GM23248 (cell line): Measurements from ENCODE around the gene FNDC3B. TPM values are rescaled to one million over a fixed set of nuclear protein-coding genes. Genes with fewer than 3 reads are reported as not detected.

ENCODE experiments used
- DNase-seq: peaks from one replicate; pipeline ENCODE4 v3.0.0-alpha.2; 2015
- H2AFZ ChIP-seq: fragments of 200-600 bp; sonication (generic); 2 replicates; pipeline ENCODE4 v1.6.1; 2016; ENCODE audit warnings: antibody characterized with exemption
- H3F3A ChIP-seq: fragments of 200-600 bp; sonication (generic); 2 replicates; pipeline ENCODE4 v1.6.1; 2016; ENCODE audit warnings: mild to moderate bottlenecking, antibody characterized with exemption, mixed run types; ENCODE audit not compliant: insufficient read depth
- H3K27ac ChIP-seq: fragments of 200-600 bp; sonication (generic); 2 replicates; pipeline ENCODE4 v1.5.1; 2016; ENCODE audit warnings: mild to moderate bottlenecking
- H3K27me3 ChIP-seq: fragments of 200-600 bp; sonication (generic); replicated peaks from 2 replicates; pipeline ENCODE4 v1.6.1; 2016; ENCODE audit warnings: mild to moderate bottlenecking; ENCODE audit not compliant: insufficient read depth
- H3K36me3 ChIP-seq: fragments of 200-600 bp; sonication (generic); 2 replicates; pipeline ENCODE4 v1.6.1; 2016; ENCODE audit warnings: low read depth, mild to moderate bottlenecking
- H3K4me1 ChIP-seq: fragments of 200-600 bp; sonication (generic); 2 replicates; pipeline ENCODE4 v1.6.1; 2016; ENCODE audit warnings: mild to moderate bottlenecking; ENCODE audit not compliant: insufficient read depth
- H3K4me2 ChIP-seq: fragments of 200-600 bp; sonication (generic); one replicate; pipeline ENCODE4 v1.6.1; 2016; ENCODE audit warnings: mild to moderate bottlenecking; ENCODE audit not compliant: unreplicated experiment
- H3K4me3 ChIP-seq: fragments of 200-600 bp; sonication (generic); 2 replicates; pipeline ENCODE4 v1.5.1; 2016; ENCODE audit warnings: mild to moderate bottlenecking
- H3K79me2 ChIP-seq: fragments of 200-600 bp; sonication (generic); 2 replicates; pipeline ENCODE4 v1.6.1; 2016; ENCODE audit warnings: mild to moderate bottlenecking; ENCODE audit not compliant: insufficient read depth
- H3K9ac ChIP-seq: fragments of 200-600 bp; sonication (generic); 2 replicates; pipeline ENCODE4 v1.6.1; 2016; ENCODE audit warnings: mild to moderate bottlenecking
- H3K9me2 ChIP-seq: fragments of 200-600 bp; sonication (generic); 2 replicates; pipeline ENCODE4 v1.6.1; 2016; ENCODE audit warnings: mixed run types, mild to moderate bottlenecking, moderate library complexity; ENCODE audit not compliant: insufficient read depth
- H3K9me3 ChIP-seq: fragments of 200-600 bp; sonication (generic); one replicate; pipeline ENCODE4 v1.6.1; 2017; ENCODE audit warnings: low read depth
- H4K20me1 ChIP-seq: fragments of 200-600 bp; sonication (generic); 2 replicates; pipeline ENCODE4 v1.6.0; 2016; ENCODE audit not compliant: insufficient read depth
- EZH2 ChIP-seq: fragments of 200-600 bp; sonication (generic); IDR thresholded peaks from 2 replicates; pipeline ENCODE4 v1.6.1; 2018; ENCODE audit warnings: antibody characterized with exemption, mild to moderate bottlenecking; ENCODE audit not compliant: insufficient read depth, poor library complexity, severe bottlenecking
- EZH2phosphoT487 ChIP-seq: fragments of 200-600 bp; sonication (generic); IDR thresholded peaks from 2 replicates; pipeline ENCODE4 v1.6.1; 2018; ENCODE audit warnings: antibody characterized with exemption, moderate library complexity, mild to moderate bottlenecking, low read depth; ENCODE audit not compliant: insufficient read depth
- WGBS, 2 experiments: methylation state at CpG; one replicate each; pipeline ENCODE4 v1.1.6; 2015 to 2017; ENCODE audit warnings: low lambda C conversion rate in 2 of 2, low coverage in 1 of 2; ENCODE audit errors: missing lambda C conversion rate in 2 of 2; 5-methylcytosine and 5-hydroxymethylcytosine counted together
- in situ Hi-C: fragments of 300-500 bp; cut with MboI; formaldehyde crosslinking; loops from 2 replicates; pipeline ENCODE4 v1.15.0; 2020
- polyA plus RNA-seq: library from polyadenylated mRNA; unstranded; fragments of >200 nt; fragmentation: Nextera tagmentation; extraction: Ambion mirVana; gene quantifications from 2 replicates; pipeline ENCODE4 v1.2.1, GENCODE V29; 2016
- total RNA-seq: library from RNA; depleted of rRNA; stranded (reverse); fragments of >200 nt; shearing (Covaris generic); gene quantifications from 2 replicates; pipeline ENCODE4 v1.2.3, GENCODE V29; 2014

The FNDC3B gene
- total and polyA plus RNA-seq, 2 experiments from 2014 or later, result 85.5 to 123 TPM

DNA sequence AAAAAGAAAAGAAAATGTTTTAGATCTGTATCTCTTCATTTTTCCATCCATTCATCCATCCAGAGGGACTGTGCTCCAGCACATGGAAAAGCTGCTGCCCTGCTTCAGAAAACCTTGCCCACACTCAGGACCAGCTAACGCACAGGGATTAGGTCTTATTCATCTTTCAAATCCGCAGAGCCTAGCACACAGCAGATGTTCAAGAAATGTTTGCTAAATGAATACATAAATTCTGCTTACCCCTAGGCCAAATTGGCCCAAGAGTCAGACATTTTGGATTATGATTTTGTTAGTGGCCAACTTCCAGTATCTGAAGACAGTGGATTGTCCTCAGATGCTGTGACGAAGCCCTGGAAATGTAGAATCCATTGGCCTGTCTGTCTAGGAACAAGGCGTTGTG, 337.5 kb downstream of the FNDC3B start:
- Histone ChIP-seq H3K36me3 (peaks cover 63% of the 10 kb centered on the region), H2AFZ (no peak overlapping the region), H3K9me3 (no peaks in the 10 kb centered on the region), H3K27ac (no peak overlapping the region), H3K4me1 (no peaks in the 10 kb centered on the region), H3K79me2 (peaks cover 41% of the 10 kb centered on the region), H3K4me2 (no peak overlapping the region), H3K4me3 (no peak overlapping the region), H3K9me2 (no peaks in the 10 kb centered on the region), H3K9ac (no peak overlapping the region), H4K20me1 (no peaks in the 10 kb centered on the region), H3F3A (peaks cover 27% of the 10 kb centered on the region), H3K27me3 (no peaks in the 10 kb centered on the region)
- WGBS, 2 experiments, result 39 to 52% methylated on average over 4 of the region's 4 CpGs
- no peak for DNase-seq
- TF ChIP-seq EZH2phosphoT487 (no peak), EZH2 (no peak)
- in situ Hi-C loops, result no loop called here

DNA sequence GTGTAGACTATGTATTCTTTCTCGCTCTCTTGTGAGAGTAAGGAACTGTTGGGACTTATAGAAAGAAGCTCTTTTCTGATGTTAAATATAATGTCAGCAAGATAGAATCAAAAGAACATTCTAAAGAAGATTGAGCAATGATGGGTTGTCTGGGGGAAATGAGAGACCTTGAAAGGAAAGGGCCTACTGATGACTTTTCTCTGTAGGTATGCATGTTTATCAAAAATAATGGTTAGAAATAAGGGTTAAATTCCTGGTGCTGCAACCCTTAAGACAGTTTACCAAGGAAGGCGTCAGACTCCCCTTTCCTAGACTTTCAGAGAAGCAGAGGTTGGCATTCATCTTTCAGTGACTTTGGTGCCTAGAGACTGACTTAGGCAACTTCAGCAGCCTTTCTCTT, 339.1 kb downstream of the FNDC3B start:
- H3F3A ChIP-seq, result peaks cover 32% of the 10 kb centered on the region
- H2AFZ ChIP-seq, result no peak overlapping the region
- no peak overlapping the region for H3K27ac ChIP-seq
- no peaks in the 10 kb centered on the region for H3K9me3 ChIP-seq
- no peaks in the 10 kb centered on the region for H3K9me2 ChIP-seq
- H3K27me3 ChIP-seq, result no peaks in the 10 kb centered on the region
- 100% methylated on average over 2 of the region's 2 CpGs for WGBS, 2 experiments
- no peaks in the 10 kb centered on the region for H3K4me1 ChIP-seq
- H4K20me1 ChIP-seq, result no peaks in the 10 kb centered on the region
- no peak for DNase-seq
- in situ Hi-C loops, result no loop called here
- no peak for TF ChIP-seq EZH2
- TF ChIP-seq EZH2phosphoT487, result no peak
- H3K36me3 ChIP-seq, result peaks cover 52% of the 10 kb centered on the region
- peaks cover 55% of the 10 kb centered on the region for H3K79me2 ChIP-seq
- no peak overlapping the region for H3K4me2 ChIP-seq
- no peak overlapping the region for H3K9ac ChIP-seq
- no peak overlapping the region for H3K4me3 ChIP-seq

DNA sequence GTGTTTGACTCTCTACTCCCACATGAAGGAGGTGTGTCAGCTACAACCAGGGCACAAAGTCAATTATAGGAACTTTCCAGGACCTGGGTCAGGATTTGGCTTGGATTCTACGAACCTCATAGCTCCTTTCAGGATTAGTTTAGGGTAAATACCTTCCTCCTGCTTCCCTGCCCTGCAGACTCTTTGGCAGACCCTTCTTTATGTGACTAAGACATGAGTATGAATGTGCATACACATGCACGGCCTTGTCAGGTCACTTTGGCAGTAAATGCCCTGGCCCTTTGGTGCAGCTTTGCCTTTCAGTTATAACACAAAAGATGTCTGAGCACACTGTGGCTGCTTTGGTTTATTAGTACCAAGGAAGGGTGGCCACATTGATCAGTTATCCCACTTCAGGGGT, 340.0 kb downstream of the FNDC3B start:
- Histone ChIP-seq H3K79me2 (peaks cover 65% of the 10 kb centered on the region), H3F3A (peaks cover 40% of the 10 kb centered on the region), H3K4me3 (no peak overlapping the region), H4K20me1 (peaks cover 4% of the 10 kb centered on the region; the same call in 1 of the 2 replicates), H3K4me2 (no peak overlapping the region), H3K9ac (no peak overlapping the region), H3K36me3 (peaks cover 53% of the 10 kb centered on the region), H3K4me1 (no peaks in the 10 kb centered on the region), H3K27ac (no peak overlapping the region), H3K9me3 (no peaks in the 10 kb centered on the region), H3K27me3 (no peaks in the 10 kb centered on the region), H3K9me2 (no peaks in the 10 kb centered on the region), H2AFZ (no peak overlapping the region)
- no peak for TF ChIP-seq EZH2phosphoT487
- no peak for TF ChIP-seq EZH2
- 92 to 95% methylated on average over 2 of the region's 2 CpGs for WGBS, 2 experiments
- in situ Hi-C loops, result no loop called here
- peak; percentile 13 for DNase-seq

DNA sequence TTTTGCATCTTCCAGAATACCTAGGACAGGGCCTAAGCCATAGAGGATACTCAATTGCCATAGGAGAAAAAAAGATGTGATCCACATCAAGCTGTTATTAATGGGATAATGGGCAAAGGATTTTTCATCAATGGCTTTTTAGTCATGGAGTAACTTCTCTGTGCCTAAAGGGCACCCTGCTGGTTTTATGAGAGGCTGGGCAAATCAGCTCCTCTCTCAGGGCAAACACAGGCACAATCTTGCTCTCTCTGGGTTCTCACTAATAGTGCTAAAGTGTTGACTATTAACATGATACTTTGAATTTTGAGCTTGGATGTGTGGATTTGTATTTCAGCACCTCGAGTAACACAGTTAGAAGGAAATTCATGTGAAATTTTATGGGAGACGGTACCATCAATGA, 341.3 kb downstream of the FNDC3B start:
- peaks cover 68% of the 10 kb centered on the region for H3K79me2 ChIP-seq
- TF ChIP-seq EZH2phosphoT487 (no peak), EZH2 (no peak)
- H3K4me3 ChIP-seq, result no peak overlapping the region
- H3K36me3 ChIP-seq, result peaks cover 53% of the 10 kb centered on the region
- H3K4me1 ChIP-seq, result no peaks in the 10 kb centered on the region
- no peak for DNase-seq
- no peaks in the 10 kb centered on the region for H3K9me3 ChIP-seq
- H3K4me2 ChIP-seq, result no peak overlapping the region
- peaks cover 46% of the 10 kb centered on the region for H3F3A ChIP-seq
- H3K9ac ChIP-seq, result no peak overlapping the region
- H3K9me2 ChIP-seq, result no peaks in the 10 kb centered on the region
- in situ Hi-C loops, result no loop called here
- WGBS, 2 experiments, result 96 to 97% methylated on average over 2 of the region's 2 CpGs
- H3K27me3 ChIP-seq, result no peaks in the 10 kb centered on the region
- H3K27ac ChIP-seq, result 0 out of 2 replicates have a peak overlapping the region, but pooled peaks have one; percentile 14
- H2AFZ ChIP-seq, result no peak overlapping the region
- peaks cover 8% of the 10 kb centered on the region; the same call in 1 of the 2 replicates for H4K20me1 ChIP-seq
